Measurements from ENCODE around the gene AGT.

Gene AGT

DNA sequence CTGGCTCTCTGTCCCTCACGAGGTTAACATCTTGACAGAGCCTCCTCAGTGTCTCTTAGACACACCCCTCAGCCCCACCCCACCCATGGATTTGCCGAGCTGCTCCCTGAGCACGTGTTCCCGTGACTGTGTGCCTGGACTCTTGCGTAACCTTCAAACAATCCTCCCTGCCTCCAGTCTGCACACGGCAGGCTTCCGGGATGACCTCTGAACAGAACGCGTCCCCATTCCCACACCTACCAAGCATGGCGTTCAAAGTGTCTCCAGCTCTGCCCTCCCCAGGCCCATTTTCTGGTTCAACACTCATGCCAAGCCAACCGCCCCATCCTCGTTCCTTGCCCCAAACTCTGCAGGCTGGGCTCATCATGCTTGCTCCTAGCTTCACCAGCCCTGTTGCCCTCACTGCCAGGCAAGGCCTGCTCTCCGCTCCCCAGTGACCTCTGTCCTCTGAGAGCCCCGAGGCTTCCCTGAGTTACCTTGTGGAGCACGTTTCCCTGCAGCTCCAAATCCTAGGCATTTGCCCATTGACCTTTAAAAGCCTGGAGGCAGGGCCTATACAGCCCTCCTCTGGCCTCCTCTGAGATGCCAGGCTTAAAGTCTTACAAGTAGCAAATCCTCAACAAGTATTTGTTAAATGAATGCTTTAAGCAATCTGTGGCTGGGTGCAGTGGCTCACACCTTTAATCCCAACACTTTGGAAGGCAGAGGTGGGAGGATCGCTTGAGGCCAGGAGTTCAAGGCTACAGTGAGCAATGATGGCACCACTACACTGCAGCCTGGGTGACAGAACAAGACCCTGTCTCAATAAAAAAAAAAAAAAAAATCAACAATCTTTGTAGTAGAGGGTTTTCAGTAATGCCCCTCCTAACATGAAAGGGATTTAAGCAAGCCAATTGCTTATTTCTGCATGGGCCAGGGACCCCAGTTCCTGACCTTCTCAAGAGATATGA, 5.0 kb downstream of the AGT start:
- ATAC-seq (ENCODE audit: low read depth) = 0 out of 3 replicates have a peak, but pooled peaks have one; percentile 10
- Histone ChIP-seq H3K4me3 (ENCODE audit: severe bottlenecking) (no peak overlapping the region), H3K4me1 (ENCODE audit: insufficient read depth, poor library complexity, severe bottlenecking) (no peaks in the 10 kb centered on the region), H3K27ac (ENCODE audit: poor library complexity, severe bottlenecking) (no peak overlapping the region), H3K9me3 (ENCODE audit: severe bottlenecking) (no peaks in the 10 kb centered on the region), H3K36me3 (ENCODE audit: low read depth) (no peaks in the 10 kb centered on the region), H3K27me3 (ENCODE audit: insufficient read depth, poor library complexity, severe bottlenecking) (no peaks in the 10 kb centered on the region)
- TF ChIP-seq, protein P1, sequence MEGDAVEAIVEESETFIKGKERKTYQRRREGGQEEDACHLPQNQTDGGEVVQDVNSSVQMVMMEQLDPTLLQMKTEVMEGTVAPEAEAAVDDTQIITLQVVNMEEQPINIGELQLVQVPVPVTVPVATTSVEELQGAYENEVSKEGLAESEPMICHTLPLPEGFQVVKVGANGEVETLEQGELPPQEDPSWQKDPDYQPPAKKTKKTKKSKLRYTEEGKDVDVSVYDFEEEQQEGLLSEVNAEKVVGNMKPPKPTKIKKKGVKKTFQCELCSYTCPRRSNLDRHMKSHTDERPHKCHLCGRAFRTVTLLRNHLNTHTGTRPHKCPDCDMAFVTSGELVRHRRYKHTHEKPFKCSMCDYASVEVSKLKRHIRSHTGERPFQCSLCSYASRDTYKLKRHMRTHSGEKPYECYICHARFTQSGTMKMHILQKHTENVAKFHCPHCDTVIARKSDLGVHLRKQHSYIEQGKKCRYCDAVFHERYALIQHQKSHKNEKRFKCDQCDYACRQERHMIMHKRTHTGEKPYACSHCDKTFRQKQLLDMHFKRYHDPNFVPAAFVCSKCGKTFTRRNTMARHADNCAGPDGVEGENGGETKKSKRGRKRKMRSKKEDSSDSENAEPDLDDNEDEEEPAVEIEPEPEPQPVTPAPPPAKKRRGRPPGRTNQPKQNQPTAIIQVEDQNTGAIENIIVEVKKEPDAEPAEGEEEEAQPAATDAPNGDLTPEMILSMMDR (IDR thresholded peaks at IDR 0.05; ENCODE audit: poor library complexity, severe bottlenecking) = no peak
- DNase-seq (ENCODE audit: low spot score) = no peak

DNA sequence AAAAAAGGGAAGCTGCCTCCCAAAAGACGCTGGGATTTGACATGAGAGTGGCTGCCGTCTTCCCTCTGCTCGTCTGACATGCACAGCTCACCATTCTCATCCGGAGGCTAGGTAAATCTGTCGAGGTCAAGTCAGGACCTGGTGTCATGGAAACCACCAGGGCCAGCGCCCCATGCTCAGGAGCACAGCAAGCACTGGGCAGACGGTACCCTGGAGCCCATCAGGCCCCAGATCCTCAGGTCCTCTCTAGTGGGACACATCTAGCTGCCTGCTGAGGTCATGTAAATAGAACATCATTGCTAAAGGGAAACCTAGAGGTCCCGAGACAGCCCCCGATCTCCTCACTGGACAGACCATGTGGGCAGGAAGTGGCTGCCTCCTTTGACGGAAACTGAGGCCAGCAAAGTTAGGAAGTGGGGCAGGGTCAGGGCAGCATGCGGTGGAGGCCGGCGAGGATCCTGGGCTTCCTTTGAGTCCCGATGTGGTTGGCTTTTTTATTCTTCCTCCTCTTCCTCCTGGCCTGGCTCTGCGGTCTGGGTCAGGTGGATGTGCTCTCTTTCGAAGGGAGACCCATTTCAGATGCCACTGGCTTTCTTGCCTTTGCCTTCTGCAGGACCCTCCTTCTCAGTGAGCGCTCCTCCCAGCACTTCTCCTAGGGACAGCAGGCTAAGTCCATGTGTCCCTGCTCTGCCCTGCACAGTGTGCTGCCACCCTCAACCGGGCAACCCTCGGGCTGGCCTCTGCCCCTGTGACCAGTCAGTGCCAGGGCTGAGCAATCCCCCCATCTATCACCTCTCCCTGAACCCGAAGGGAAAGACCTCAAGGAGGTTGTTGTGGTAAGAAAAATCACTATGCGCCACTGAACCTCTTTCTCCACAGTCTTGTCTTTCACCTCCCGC, 5.9 kb downstream of the AGT start:
- Histone ChIP-seq H3K36me3 (ENCODE audit: low read depth) (no peaks in the 10 kb centered on the region), H3K27ac (ENCODE audit: poor library complexity, severe bottlenecking) (no peak overlapping the region), H3K9me3 (ENCODE audit: severe bottlenecking) (no peaks in the 10 kb centered on the region), H3K27me3 (ENCODE audit: insufficient read depth, poor library complexity, severe bottlenecking) (no peaks in the 10 kb centered on the region), H3K4me3 (ENCODE audit: severe bottlenecking) (no peak overlapping the region), H3K4me1 (ENCODE audit: insufficient read depth, poor library complexity, severe bottlenecking) (no peaks in the 10 kb centered on the region)
- TF ChIP-seq, protein P1 (IDR thresholded peaks at IDR 0.05; ENCODE audit: poor library complexity, severe bottlenecking) = no peak
- ATAC-seq (ENCODE audit: low read depth) (no peak), DNase-seq (ENCODE audit: low spot score) (no peak)

DNA sequence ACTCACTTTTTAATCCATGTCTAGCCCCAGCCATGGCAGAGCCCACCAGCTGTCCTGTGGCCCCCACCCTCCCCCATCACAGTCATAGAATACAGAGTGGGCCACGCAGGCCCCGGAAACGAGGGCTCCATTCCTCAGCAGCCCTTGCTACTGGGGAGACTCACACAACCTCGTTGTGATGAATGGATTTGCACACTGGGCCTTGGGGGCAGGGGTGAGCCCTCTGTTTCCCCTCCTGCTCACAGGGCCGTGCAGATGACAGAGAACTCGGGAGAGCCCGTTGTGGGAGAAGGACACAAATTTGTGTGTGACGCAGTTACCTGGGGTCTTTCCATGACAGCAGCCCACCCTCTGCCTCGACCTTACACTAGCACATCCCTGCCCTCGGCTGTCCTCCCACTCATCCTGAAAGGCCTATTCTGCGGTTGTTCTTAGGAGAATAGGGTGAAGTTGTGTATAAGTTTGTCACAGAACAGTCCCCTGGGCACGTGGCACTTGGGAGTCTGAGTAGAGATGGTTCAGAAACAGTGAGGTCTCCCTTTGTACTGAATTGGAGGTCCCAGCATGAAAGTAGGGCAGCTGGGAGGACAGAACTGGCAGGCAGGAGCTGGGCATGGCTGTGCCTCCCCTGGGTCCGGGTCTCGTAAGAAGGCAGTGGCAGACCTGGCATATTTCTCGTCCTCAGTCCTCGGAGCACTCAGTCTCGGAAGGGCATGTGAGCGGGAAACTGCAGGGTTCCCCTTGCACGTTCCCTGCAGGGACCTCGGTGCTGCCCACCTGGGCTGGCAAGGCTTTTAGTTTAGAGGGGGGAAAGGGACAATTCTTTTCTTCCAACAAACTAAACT, 6.8 kb downstream of the AGT start:
- Histone ChIP-seq H3K9me3 (ENCODE audit: severe bottlenecking) (no peaks in the 10 kb centered on the region), H3K4me1 (ENCODE audit: insufficient read depth, poor library complexity, severe bottlenecking) (no peaks in the 10 kb centered on the region), H3K4me3 (ENCODE audit: severe bottlenecking) (no peak overlapping the region), H3K27me3 (ENCODE audit: insufficient read depth, poor library complexity, severe bottlenecking) (no peaks in the 10 kb centered on the region), H3K27ac (ENCODE audit: poor library complexity, severe bottlenecking) (no peak overlapping the region), H3K36me3 (ENCODE audit: low read depth) (no peaks in the 10 kb centered on the region)
- TF ChIP-seq, protein P1 (IDR thresholded peaks at IDR 0.05; ENCODE audit: poor library complexity, severe bottlenecking) = no peak
- DNase-seq (ENCODE audit: low spot score) (no peak), ATAC-seq (ENCODE audit: low read depth) (no peak)

DNA sequence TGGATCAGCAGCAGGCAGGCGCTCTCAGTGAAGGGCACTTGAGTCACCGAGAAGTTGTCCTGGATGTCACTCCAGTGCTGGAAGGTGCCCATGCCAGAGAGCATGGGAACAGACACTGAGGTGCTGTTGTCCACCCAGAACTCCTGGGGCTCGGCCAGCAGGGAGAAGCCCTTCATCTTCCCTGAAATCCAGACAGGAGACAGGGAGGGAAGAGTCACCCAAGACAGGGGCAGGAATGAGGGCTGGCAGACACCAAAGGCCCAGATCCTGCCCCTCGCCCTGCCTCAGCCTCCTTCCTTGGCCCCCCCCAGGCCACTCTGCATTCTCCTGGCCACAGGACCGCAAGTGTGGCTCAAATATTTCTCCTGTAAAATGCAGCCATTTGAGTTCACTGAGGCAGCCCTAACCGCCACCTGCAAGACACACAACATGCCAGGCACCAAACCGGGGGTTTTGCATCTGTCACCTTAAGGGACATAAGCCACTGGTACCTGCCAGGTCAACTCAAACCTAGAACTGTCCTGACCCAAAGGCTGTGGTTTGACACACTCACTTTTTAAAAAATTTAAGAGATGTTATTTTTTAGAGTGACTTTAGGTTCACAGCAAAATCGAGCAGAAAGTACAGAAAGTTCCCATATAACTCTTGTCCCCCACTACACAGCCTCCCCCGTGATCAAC, 7.8 kb downstream of the AGT start:
- TF ChIP-seq, protein P1 (IDR thresholded peaks at IDR 0.05; ENCODE audit: poor library complexity, severe bottlenecking) = no peak
- no peaks in the 10 kb centered on the region for H3K27me3 ChIP-seq (ENCODE audit: insufficient read depth, poor library complexity, severe bottlenecking)
- H3K36me3 ChIP-seq (ENCODE audit: low read depth) = no peaks in the 10 kb centered on the region
- no peaks in the 10 kb centered on the region for H3K4me1 ChIP-seq (ENCODE audit: insufficient read depth, poor library complexity, severe bottlenecking)
- H3K4me3 ChIP-seq (ENCODE audit: severe bottlenecking) = no peak overlapping the region
- no peak overlapping the region for H3K27ac ChIP-seq (ENCODE audit: poor library complexity, severe bottlenecking)
- H3K9me3 ChIP-seq (ENCODE audit: severe bottlenecking) = no peaks in the 10 kb centered on the region
- no peak for ATAC-seq (ENCODE audit: low read depth)
- no peak for DNase-seq (ENCODE audit: low spot score)
